NCI-H524 (cell line): ENCODE measurements around the gene N4BP3.
"Not testable (repeated sequence)": the region's sequence is repeated elsewhere in the genome, so short reads cannot be mapped to it uniquely, and the experiment has no call there.

ENCODE experiments used
- DNase-seq, 2 experiments: peaks; one replicate each; lab custom pipeline; 2025; lab: John Stamatoyannopoulos, UW

The N4BP3 gene, protein sequence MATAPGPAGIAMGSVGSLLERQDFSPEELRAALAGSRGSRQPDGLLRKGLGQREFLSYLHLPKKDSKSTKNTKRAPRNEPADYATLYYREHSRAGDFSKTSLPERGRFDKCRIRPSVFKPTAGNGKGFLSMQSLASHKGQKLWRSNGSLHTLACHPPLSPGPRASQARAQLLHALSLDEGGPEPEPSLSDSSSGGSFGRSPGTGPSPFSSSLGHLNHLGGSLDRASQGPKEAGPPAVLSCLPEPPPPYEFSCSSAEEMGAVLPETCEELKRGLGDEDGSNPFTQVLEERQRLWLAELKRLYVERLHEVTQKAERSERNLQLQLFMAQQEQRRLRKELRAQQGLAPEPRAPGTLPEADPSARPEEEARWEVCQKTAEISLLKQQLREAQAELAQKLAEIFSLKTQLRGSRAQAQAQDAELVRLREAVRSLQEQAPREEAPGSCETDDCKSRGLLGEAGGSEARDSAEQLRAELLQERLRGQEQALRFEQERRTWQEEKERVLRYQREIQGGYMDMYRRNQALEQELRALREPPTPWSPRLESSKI

GRCh38 chr5:178113141-178113787 is at the start of gene N4BP3:
Gene N4BP3 (plus strand): TSS chr5:178113532. CDS start chr5:178119584, 6,052 bp downstream.
- peak; percentile 45 for DNase-seq

- DNase-seq: peak in 1 of 2 experiments; percentile 18
Measured at GRCh38 chr5:178067755-178068154, 45.6 kb upstream of the N4BP3 start.

DNA sequence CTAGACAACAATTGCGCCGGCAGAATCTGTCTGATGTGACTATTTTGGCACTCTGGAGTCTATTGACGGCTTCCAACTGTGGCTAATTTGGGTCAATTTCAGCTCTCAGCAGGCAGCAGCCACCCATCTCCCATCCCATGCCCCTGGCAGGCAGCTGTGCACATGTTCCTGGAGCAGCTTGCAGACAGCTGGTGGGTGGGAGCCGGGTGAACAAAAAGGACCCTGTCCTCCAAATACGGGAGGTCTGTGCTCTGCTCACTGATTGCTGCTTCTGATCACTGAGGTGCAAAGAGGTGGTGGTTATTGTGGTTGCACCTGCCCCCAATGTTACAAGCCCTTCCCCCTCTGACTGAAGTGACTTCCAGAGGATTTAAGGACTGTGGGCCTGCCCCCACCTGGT is 45.0 kb upstream of the N4BP3 start:
- DNase-seq: peak; percentile 32 to 64

GRCh38 chr5:178069909-178070308 is 43.4 kb upstream of the N4BP3 start:
- peak in 1 of 2 experiments; percentile 46 for DNase-seq

GRCh38 chr5:178071108-178071507 is 42.2 kb upstream of the N4BP3 start:
- no peak for DNase-seq

DNA sequence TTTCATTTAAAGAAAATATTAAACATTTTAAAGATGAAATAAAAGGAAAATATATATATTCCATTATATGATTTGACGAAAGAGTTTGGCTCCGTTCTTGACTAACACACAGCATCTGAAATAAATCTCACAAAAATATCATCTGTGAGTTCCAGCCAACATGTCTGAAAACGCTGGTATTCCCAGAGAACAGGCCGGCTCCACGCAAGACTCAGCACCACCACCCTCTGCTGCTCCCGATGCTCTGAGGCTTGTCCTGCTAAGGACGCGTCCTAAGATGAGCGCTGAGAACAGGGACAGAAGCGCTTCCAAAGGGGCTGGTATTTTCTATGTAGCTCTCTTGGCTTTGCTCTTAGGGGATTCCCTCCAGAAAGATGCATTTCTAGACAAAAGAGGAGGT is 40.6 kb upstream of the N4BP3 start:
- DNase-seq: no peak

DNA sequence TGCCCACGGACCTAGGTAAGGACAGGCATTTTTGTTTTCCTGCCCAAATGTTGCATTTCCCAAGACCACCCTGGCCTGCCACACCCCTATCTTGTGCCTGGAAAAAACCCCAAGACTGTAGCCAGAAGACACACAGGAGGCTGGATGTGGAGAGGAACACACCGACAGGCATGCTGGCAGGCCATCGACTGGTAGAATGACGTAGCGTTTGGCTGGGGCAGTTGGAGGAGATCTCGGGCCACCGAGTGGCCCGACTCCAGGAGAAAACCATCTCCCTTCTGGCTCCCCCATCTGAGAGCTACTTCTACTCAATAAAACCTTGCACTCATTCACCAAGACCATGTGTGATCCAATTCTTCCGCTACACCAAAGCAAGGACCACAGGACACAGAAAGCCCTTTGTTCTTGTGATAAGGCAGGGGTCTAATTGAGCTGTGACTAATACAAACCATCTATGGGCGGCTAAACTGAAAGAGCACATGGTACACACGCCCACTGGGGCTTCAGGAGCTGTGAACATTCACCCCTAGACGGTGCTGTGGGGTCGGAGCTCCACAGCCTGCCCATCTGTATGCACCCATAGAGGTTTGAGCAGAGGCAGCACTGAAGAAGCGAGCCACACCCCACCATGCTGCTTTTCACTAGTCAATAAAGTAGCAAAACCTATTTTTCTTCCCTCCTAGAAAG is 38.9 kb upstream of the N4BP3 start:
- no peak for DNase-seq

DNA sequence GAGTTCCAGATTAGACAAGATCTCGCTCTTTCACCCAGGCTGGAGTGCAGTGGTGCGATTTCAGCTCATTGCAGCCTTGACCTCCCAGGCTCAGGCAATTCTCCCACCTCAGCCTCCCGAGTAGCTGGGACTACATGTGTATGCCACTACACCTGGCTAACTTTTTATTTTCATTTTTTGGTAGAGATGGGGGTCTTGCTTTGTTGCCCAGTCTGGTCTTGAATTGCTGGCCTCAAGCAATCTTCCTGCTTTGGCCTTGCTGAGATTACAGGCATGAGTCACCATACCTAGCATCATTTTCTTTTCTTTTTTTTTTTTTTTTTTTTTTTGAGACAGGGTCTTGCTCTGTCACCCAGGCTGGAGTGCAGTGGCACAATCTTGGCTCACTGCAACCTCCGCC is 36.4 kb upstream of the N4BP3 start:
- not testable (repeated sequence) for DNase-seq

- DNase-seq: no peak
Measured at GRCh38 chr5:178077751-178078150, 35.6 kb upstream of the N4BP3 start.

GRCh38 chr5:178078197-178079010 is 34.9 kb upstream of the N4BP3 start:
- DNase-seq: no peak

DNA sequence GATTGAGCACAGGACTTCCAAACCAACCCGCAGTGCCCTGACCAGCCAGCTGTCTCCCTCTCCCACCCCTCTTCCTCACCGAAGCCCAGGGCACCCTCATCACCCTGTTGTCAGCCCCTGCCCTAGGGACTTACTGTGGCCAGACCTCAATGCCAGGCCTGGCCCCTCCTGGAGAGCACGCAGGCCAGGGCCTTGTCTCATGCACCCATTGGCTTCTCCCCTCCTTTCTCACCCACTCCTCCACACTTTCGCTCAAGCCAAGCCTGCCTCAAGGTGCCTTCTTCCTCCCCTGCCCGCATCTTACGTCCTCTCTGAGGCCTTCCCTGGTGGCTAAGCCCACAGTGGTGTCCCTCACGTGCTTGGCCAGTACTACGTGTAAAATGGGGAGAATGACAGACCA is 33.3 kb upstream of the N4BP3 start:
- DNase-seq: no peak

- DNase-seq: no peak
Measured at GRCh38 chr5:178080618-178081410, 32.5 kb upstream of the N4BP3 start.

DNA sequence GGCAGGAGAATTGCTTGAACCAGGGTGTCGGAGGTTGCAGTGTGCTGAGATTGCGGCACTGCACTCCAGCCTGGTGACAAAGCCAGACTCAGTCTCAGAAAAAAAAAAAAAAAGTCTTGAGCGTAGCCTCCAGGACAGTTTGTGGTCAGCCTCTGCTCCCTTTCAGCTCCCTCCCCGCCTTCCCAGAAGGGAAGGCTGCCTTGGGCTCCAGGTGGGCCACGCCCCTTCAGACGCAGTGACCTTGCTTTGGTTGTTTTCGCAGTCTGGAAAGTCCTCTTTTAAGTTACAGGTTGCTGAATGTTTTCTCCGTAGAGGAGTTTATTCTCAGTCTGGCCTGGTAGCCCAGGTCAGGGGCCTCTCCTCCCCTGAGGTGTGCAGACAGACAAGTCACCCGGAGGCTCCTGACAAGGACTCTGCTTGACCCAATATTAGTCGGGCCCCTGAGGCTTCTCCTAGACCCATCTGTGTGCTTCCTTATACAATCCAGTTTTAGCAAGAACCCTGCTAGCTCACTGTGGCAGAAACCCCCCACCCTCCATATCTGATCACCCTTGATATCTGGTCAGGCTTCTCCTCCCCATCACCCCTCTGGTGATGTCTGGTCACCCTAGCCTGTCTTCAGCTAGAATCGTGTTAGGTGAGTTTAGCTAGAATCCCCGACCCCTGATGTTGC is 31.6 kb upstream of the N4BP3 start:
- no peak for DNase-seq

GRCh38 chr5:178083922-178084321 is 29.4 kb upstream of the N4BP3 start:
- DNase-seq: no peak

- no peak for DNase-seq
Measured at GRCh38 chr5:178085316-178085715, 28.0 kb upstream of the N4BP3 start.

- no peak for DNase-seq
Measured at GRCh38 chr5:178086266-178086665, 27.1 kb upstream of the N4BP3 start.

- not testable (repeated sequence) for DNase-seq
Measured at GRCh38 chr5:178087199-178087598, 26.1 kb upstream of the N4BP3 start.

GRCh38 chr5:178090856-178091255 is 22.5 kb upstream of the N4BP3 start:
- no peak for DNase-seq

GRCh38 chr5:178093134-178093533 is 20.2 kb upstream of the N4BP3 start:
- DNase-seq: no peak

DNA sequence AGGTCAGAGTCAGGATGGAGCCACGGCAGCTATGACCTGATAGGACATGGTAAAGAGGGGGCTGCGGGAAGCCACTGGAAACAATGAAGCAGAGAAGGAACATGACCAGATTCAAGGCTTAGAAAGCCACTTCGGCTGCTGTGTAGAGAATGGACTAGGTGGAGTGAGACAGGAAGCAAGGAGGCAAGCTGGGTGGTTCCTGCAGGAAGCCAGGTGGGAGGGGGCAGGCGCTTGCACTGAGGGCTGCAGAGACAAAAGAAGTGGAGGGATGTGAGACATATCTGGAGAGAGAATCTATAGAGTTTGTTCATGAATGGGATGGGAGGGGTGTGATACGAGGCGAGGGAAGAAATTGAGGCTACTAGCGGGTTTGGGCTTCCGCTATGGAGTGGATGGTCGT is 19.0 kb upstream of the N4BP3 start:
- no peak for DNase-seq
